Peyer's patch (tissue), 4 donors: ENCODE results near the gene OR4E1.

Experiments used
- POLR2A ChIP-seq, 2 donors: fragments of 450-650 bp; IDR thresholded peaks; one replicate each; pipeline ENCODE4 v1.5.1; 2017; ENCODE audit warnings: antibody characterized with exemption in 2 of 2, mild to moderate bottlenecking in 2 of 2, moderate library complexity in 2 of 2
- TF ChIP-seq, protein P1 (sequence below), 6 experiments: fragments of 450-650 bp in 4 of 6; fragments of 200-600 bp in 2 of 6; sonication (generic) in 1 of 6; IDR thresholded peaks; one replicate each; pipeline ENCODE4 v1.5.1; 2017 to 2019; ENCODE audit warnings: antibody characterized with exemption in 6 of 6, mild to moderate bottlenecking in 3 of 6, moderate library complexity in 1 of 6

DNA sequence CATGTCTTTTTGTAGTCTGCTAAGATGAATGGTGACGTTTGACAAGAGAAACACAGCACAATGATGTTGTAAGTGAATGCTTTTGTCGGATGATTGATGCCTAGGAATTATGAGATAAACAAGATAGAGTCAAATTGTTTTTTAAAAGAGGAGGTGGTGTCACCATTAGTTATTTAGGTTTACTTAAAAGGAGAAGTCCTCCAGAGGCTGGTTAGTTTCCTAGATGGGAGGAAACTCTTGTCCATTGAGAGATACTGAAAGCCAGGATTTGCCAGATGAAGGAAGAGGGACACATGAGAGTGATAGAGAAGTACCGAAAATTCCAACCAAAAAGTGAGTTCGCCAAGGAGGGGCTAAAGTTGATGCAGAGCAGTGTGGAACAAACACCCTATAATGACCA lies 38.8 kb downstream of the OR4E1 start, which contains the start of gene OR10G2:
- TF ChIP-seq, protein P1, sequence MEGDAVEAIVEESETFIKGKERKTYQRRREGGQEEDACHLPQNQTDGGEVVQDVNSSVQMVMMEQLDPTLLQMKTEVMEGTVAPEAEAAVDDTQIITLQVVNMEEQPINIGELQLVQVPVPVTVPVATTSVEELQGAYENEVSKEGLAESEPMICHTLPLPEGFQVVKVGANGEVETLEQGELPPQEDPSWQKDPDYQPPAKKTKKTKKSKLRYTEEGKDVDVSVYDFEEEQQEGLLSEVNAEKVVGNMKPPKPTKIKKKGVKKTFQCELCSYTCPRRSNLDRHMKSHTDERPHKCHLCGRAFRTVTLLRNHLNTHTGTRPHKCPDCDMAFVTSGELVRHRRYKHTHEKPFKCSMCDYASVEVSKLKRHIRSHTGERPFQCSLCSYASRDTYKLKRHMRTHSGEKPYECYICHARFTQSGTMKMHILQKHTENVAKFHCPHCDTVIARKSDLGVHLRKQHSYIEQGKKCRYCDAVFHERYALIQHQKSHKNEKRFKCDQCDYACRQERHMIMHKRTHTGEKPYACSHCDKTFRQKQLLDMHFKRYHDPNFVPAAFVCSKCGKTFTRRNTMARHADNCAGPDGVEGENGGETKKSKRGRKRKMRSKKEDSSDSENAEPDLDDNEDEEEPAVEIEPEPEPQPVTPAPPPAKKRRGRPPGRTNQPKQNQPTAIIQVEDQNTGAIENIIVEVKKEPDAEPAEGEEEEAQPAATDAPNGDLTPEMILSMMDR (IDR thresholded peaks at IDR 0.05), result no peak
- no peak for TF ChIP-seq POLR2A (IDR thresholded peaks at IDR 0.05)
